ENCODE data around the gene GRSF1.

DNA sequence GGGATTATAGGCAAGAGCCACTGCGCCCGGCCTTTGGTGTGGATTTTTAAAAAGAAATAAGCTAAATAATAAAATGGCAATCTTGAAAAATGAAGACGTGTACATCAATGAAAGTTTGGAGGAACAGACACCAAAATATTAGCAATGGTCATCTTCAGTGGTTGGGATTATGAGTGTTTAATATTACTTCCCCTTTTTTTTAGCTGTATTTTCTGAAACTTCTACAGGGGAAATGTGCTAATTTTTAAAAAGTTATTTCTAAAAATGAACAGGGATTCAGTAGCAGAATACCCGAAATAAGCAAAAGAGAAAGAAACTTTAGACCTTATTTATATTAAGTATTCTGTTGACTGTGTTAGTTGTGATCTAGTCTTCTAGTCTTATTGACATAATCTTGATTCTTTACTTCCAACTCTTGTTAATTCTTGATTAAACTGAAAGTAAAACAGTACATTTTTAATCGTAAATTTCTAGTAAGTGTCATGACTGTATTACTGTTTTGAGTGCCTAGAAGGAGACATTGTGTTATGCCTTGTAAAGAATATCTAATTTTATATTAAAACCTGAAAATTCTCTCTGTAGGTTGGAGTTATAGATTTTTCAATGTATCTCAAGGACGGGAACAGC is 66.6 kb downstream of the GRSF1 start:
- TF ChIP-seq, protein P1, sequence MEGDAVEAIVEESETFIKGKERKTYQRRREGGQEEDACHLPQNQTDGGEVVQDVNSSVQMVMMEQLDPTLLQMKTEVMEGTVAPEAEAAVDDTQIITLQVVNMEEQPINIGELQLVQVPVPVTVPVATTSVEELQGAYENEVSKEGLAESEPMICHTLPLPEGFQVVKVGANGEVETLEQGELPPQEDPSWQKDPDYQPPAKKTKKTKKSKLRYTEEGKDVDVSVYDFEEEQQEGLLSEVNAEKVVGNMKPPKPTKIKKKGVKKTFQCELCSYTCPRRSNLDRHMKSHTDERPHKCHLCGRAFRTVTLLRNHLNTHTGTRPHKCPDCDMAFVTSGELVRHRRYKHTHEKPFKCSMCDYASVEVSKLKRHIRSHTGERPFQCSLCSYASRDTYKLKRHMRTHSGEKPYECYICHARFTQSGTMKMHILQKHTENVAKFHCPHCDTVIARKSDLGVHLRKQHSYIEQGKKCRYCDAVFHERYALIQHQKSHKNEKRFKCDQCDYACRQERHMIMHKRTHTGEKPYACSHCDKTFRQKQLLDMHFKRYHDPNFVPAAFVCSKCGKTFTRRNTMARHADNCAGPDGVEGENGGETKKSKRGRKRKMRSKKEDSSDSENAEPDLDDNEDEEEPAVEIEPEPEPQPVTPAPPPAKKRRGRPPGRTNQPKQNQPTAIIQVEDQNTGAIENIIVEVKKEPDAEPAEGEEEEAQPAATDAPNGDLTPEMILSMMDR (IDR thresholded peaks at IDR 0.05 in 4 of 5, conservative IDR thresholded peaks at IDR 0.05 in 1 of 5) = no peak
- no peak for TF ChIP-seq POLR2A (IDR thresholded peaks at IDR 0.05)
